DND-41 (cell line): ENCODE data around the gene PDSS1.
"Not testable (repeated sequence)": the region's sequence is repeated elsewhere in the genome, so short reads cannot be mapped to it uniquely, and the experiment has no call there.

ENCODE experiments used
- EZH2 ChIP-seq: IDR thresholded peaks from 3 replicates; pipeline ENCODE4 v1.6.1; 2012; ENCODE audit warnings: borderline replicate concordance, low read depth, mild to moderate bottlenecking, moderate library complexity, low read length, inconsistent platforms; ENCODE audit not compliant: severe bottlenecking
- TF ChIP-seq, protein P1 (sequence below): IDR thresholded peaks from 2 replicates; pipeline ENCODE4 v1.5.1; 2012; ENCODE audit warnings: borderline replicate concordance, low read length, moderate library complexity, mild to moderate bottlenecking; ENCODE audit not compliant: poor library complexity, severe bottlenecking; ENCODE audit errors: extremely low read depth

DNA sequence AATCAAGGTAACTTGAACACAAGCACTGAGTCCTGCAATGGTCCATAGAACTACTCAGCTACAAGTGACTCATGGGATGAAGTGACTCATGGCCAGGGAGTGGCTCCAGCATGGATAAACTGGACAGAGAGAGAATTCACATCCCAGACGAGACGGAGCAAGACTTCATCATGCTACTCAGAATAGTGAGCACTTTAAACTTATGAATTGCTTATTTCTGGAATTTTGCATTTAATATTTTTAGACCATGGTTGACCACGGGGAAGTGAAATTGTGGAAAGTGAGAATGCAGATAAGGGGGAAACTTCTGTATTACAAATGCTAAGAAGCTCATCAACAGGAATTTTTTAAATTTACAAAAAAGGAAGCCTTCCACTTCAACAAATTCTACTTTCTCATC is 15.5 kb upstream of the PDSS1 start:
- TF ChIP-seq, protein P1, sequence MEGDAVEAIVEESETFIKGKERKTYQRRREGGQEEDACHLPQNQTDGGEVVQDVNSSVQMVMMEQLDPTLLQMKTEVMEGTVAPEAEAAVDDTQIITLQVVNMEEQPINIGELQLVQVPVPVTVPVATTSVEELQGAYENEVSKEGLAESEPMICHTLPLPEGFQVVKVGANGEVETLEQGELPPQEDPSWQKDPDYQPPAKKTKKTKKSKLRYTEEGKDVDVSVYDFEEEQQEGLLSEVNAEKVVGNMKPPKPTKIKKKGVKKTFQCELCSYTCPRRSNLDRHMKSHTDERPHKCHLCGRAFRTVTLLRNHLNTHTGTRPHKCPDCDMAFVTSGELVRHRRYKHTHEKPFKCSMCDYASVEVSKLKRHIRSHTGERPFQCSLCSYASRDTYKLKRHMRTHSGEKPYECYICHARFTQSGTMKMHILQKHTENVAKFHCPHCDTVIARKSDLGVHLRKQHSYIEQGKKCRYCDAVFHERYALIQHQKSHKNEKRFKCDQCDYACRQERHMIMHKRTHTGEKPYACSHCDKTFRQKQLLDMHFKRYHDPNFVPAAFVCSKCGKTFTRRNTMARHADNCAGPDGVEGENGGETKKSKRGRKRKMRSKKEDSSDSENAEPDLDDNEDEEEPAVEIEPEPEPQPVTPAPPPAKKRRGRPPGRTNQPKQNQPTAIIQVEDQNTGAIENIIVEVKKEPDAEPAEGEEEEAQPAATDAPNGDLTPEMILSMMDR: not testable (repeated sequence)
- not testable (repeated sequence) for TF ChIP-seq EZH2
